Esophagus (tissue), 2 donors: ENCODE measurements around the gene PPP1R10. TPM values are rescaled to one million over a fixed set of nuclear protein-coding genes. Genes with fewer than 3 reads are reported as not detected.

Source experiments
- H3K27ac ChIP-seq, 2 donors: one replicate each; pipeline ENCODE4 v1.5.1; 2013; ENCODE audit warnings: low read depth in 2 of 2, mild to moderate bottlenecking in 2 of 2, inconsistent platforms in 1 of 2, low read length in 1 of 2, moderate library complexity in 1 of 2
- H3K27me3 ChIP-seq, 2 donors: one replicate each; pipeline ENCODE4 v1.6.1; 2013; ENCODE audit warnings: low read length in 2 of 2, control low read depth in 1 of 2, mild to moderate bottlenecking in 1 of 2; ENCODE audit not compliant: insufficient read depth in 2 of 2, control insufficient read depth in 1 of 2
- H3K36me3 ChIP-seq, 2 donors: one replicate each; pipeline ENCODE4 v1.6.1; 2013; ENCODE audit warnings: low read length in 1 of 2; ENCODE audit not compliant: control insufficient read depth in 2 of 2, insufficient read depth in 2 of 2
- H3K4me1 ChIP-seq, 2 donors: one replicate each; pipeline ENCODE4 v1.6.1; 2013; ENCODE audit warnings: low read length in 1 of 2; ENCODE audit not compliant: control insufficient read depth in 2 of 2, insufficient read depth in 2 of 2
- H3K4me3 ChIP-seq, 2 donors: one replicate each; pipeline ENCODE4 v1.5.1; 2013; ENCODE audit warnings: low read length in 2 of 2, mild to moderate bottlenecking in 2 of 2, low read depth in 1 of 2, moderate library complexity in 1 of 2
- H3K9me3 ChIP-seq, 2 donors: one replicate each; pipeline ENCODE4 v1.6.1; 2013; ENCODE audit warnings: mild to moderate bottlenecking in 2 of 2, low read depth in 1 of 2, low read length in 1 of 2, moderate library complexity in 1 of 2; ENCODE audit not compliant: control insufficient read depth in 2 of 2, insufficient read depth in 1 of 2
- WGBS, 2 donors: extraction: QIAGEN DNeasy Blood & Tissue Kit; methylation state at CpG; one replicate each; pipeline ENCODE4 v1.1.7; 2013; 5-methylcytosine and 5-hydroxymethylcytosine counted together
- polyA plus RNA-seq, 2 donors: library from polyadenylated mRNA; stranded (reverse); fragments of 200-250 nt; gene quantifications; one replicate each; pipeline ENCODE4 v1.2.3, GENCODE V29; 2013
- donor health status: healthy with polysubstance abuse.
- donor health status: Bipolar disorder and iron deficiency.

Gene PPP1R10
- polyA plus RNA-seq, 2 donors = 13.5 to 23.5 TPM

DNA sequence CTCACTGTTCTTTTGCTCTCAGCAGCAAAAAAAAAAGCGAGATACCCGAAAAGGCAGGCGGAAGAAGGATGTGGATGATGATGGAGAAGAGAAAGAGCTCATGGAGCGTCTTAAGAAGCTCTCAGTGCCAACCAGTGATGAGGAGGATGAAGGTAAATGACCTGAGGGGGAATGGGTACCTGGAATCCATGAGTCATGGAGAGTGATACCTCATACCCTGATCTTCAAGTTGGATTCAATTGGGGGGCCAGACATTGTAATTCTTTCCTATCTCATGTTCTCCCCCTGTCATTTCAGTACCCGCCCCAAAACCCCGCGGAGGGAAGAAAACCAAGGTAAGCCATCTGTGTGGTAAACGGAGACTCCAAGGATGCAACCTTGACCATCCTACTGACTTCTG lies 39.0 kb downstream of the PPP1R10 start:
- WGBS, 2 donors = 94 to 96% methylated on average over 8 of the region's 8 CpGs
- Histone ChIP-seq H3K4me1 (no peaks in the 10 kb centered on the region), H3K4me3 (no peak overlapping the region), H3K27me3 (no peaks in the 10 kb centered on the region), H3K27ac (no peak overlapping the region), H3K36me3 (peaks cover 7 to 23% of the 10 kb centered on the region in 2 donors), H3K9me3 (no peaks in the 10 kb centered on the region)

DNA sequence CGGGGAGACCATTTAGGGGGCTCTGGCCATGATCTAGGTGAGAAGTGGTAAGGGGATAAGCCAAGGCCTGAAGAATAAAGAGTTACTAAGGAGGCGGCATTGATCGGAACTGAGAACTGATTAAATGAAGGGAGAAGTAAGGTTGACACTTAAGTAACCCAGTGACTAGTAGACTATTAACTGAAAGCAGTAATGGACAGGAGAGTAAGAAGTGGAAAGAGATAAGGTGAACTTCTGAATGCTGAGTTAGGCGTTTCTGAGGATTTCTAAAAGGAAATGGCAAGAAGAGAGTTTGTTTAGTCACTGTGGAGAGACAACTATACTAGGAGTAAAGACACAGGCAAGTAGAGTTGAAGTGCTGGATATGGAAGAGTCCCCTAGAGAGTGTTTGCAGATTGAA lies 43.9 kb downstream of the PPP1R10 start:
- Histone ChIP-seq H3K27ac (no peak overlapping the region), H3K4me3 (no peak overlapping the region), H3K4me1 (peaks cover 2 to 3% of the 10 kb centered on the region in 2 donors), H3K27me3 (no peaks in the 10 kb centered on the region), H3K9me3 (no peaks in the 10 kb centered on the region), H3K36me3 (peaks cover 7 to 8% of the 10 kb centered on the region in 2 donors)
- 56 to 74% methylated on average over 4 of the region's 4 CpGs for WGBS, 2 donors

- Histone ChIP-seq H3K9me3 (no peaks in the 10 kb centered on the region), H3K36me3 (no peaks in the 10 kb centered on the region), H3K27me3 (no peaks in the 10 kb centered on the region), H3K4me1 (peaks cover 2 to 3% of the 10 kb centered on the region in 2 donors), H3K4me3 (peak overlapping the region in 1 of 2 donors; percentile 61), H3K27ac (no peak overlapping the region)
These were observed 44.9 kb downstream of the PPP1R10 start for GRCh38 chr6:30572148-30572547.

- Histone ChIP-seq H3K4me3 (peak overlapping the region; percentile 61 to 88), H3K27me3 (no peaks in the 10 kb centered on the region), H3K9me3 (no peaks in the 10 kb centered on the region), H3K27ac (peak overlapping the region; percentile 91 to 94), H3K36me3 (no peaks in the 10 kb centered on the region), H3K4me1 (peaks cover 2 to 3% of the 10 kb centered on the region in 2 donors)
- 0 to 2% methylated on average over 8 of the region's 8 CpGs for WGBS, 2 donors
These were observed 45.3 kb downstream of the PPP1R10 start for GRCh38 chr6:30571762-30572082.

DNA sequence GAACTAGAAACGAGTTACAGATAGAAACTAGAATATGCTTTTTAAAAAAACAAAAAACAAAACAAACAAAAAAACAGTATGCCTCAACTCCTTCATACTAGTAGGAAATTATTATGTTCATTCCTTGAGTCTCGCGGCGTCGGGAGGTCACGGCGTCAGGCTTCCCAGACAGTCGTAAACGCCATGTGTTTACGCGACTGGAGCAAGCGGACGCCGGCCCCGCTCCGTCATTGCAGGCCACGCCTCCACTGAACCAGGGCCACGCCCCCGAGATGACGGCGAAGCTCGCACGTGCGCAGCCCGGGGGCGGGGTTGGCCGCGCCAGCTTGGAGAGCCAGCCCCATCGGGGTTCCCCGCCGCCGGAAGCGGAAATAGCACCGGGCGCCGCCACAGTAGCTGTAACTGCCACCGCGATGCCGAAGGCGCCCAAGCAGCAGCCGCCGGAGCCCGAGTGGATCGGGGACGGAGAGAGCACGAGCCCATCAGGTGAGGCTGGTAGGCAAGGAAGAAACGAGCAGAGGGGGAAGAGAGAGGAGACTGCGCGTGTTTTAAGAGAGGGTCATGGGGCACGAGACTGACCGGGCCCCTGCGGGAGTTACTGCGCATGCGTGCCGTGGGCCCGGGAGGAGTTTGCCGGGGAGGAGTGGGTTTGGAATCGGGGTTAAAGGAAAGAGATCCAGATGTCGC lies 45.8 kb downstream of the PPP1R10 start, which contains the start of gene ABCF1:
TSS of gene ABCF1 (plus strand) at position 368 of the 687 bp plus-strand sequence. CDS start at position 414, 46 bp downstream.
- no peaks in the 10 kb centered on the region for H3K36me3 ChIP-seq
- peak within 1 kb of the TSS; percentile 61 to 88 for H3K4me3 ChIP-seq
- peak within 1 kb of the TSS; percentile 91 to 94 for H3K27ac ChIP-seq
- H3K4me1 ChIP-seq = peaks cover 2 to 3% of the 10 kb centered on the region in 2 donors
- 0% methylated on average over 59 of the region's 59 CpGs for WGBS, 2 donors
- H3K9me3 ChIP-seq = no peaks in the 10 kb centered on the region
- H3K27me3 ChIP-seq = no peaks in the 10 kb centered on the region

DNA sequence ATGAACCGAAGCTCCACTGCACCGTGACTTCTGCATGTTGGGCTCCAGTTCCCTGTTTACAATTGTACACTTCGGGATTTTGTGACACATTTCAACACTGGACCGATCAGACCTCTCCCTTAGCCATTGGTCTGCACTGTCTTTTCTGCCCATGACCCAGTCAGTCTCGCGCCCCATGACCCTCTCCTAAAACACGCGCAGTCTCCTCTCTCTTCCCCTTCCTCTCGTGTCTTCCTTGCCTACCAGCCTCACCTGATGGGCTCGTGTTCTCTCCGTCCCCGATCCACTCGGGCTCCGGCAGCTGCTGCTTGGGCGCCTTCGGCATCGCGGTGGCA lies 46.3 kb downstream of the PPP1R10 start:
- peaks cover 2 to 3% of the 10 kb centered on the region in 2 donors for H3K4me1 ChIP-seq
- H3K9me3 ChIP-seq = no peaks in the 10 kb centered on the region
- H3K27ac ChIP-seq = peak overlapping the region; percentile 83 to 85
- no peaks in the 10 kb centered on the region for H3K36me3 ChIP-seq
- peak overlapping the region; percentile 61 to 88 for H3K4me3 ChIP-seq
- H3K27me3 ChIP-seq = no peaks in the 10 kb centered on the region
- 2% methylated on average over 18 of the region's 18 CpGs for WGBS, 2 donors

- Histone ChIP-seq H3K9me3 (no peaks in the 10 kb centered on the region), H3K4me3 (peak overlapping the region in 1 of 2 donors; percentile 61), H3K27ac (no peak overlapping the region), H3K36me3 (no peaks in the 10 kb centered on the region), H3K27me3 (no peaks in the 10 kb centered on the region), H3K4me1 (peaks cover 2 to 3% of the 10 kb centered on the region in 2 donors)
- WGBS, 2 donors = 67 to 70% methylated on average over 1 of the region's 1 CpG
These were observed 46.8 kb downstream of the PPP1R10 start for GRCh38 chr6:30570263-30570662.

DNA sequence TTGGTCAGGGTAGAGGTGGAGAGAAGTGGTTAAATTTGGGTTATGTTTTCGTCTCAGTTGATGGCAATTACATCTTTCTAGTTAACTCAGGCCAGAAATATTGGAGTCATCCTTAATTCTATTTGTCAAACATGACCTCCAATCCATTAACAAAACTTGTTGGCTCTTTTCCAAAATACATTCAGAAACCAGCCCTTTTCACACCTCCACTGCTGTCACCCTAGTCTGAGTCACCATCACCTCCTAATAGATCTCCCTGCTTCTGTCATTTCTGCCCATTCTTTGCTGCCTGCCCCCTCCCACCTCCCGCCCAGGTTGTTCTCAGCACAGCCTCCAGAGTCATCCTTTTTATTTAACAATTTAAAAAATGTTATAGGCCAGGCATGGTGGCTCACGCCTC lies 48.8 kb downstream of the PPP1R10 start:
- Histone ChIP-seq H3K36me3 (no peaks in the 10 kb centered on the region), H3K9me3 (no peaks in the 10 kb centered on the region), H3K4me1 (peaks cover 2 to 3% of the 10 kb centered on the region in 2 donors), H3K27me3 (no peaks in the 10 kb centered on the region), H3K4me3 (no peak overlapping the region), H3K27ac (no peak overlapping the region)
- WGBS, 2 donors = 70 to 72% methylated on average over 3 of the region's 3 CpGs

DNA sequence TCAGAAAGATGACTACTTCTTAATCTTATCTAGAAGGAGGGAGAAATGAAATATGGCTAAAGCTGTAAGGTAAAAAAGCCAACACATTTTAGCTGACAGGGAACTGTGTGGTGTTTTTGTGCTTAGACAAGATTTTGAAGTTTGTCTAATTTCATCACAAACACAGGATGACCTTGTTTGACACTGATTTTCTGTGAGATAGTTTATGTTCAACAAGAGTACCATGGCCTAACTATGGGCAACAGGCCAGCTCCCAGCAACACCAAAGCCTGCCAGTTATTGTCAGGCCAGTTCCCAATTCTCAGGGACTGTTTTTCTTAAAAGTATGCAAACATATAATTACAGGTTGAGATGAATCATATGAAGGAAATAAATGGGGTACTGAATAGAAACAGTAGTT lies 51.3 kb downstream of the PPP1R10 start:
- Histone ChIP-seq H3K4me1 (no peaks in the 10 kb centered on the region), H3K27me3 (no peaks in the 10 kb centered on the region), H3K27ac (no peak overlapping the region), H3K36me3 (peaks cover 5 to 6% of the 10 kb centered on the region in 2 donors), H3K9me3 (no peaks in the 10 kb centered on the region), H3K4me3 (no peak overlapping the region)

DNA sequence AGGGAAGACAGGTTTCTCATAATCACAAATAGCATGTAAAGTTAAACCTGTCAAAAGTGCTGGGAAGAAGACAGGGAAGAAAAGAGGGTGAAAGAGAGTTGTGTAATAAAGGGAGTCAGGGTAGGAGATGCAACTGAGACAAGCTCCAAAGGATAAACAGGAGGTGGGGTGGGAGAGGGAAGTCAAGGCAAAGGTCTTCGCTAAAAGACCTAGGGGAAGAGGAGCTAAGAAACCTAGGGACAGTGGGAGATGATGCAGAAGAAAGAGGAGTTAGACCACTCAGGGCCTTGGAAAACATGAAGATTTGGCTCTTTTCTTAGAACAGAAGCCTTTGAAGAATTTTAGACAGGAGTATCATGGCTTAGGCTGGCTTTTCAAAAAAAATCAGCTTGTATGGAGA lies 52.9 kb downstream of the PPP1R10 start:
- no peaks in the 10 kb centered on the region for H3K27me3 ChIP-seq
- H3K4me1 ChIP-seq = no peaks in the 10 kb centered on the region
- H3K4me3 ChIP-seq = no peak overlapping the region
- H3K27ac ChIP-seq = no peak overlapping the region
- H3K36me3 ChIP-seq = peaks cover 5 to 6% of the 10 kb centered on the region in 2 donors
- no peaks in the 10 kb centered on the region for H3K9me3 ChIP-seq
- 94 to 100% methylated on average over 1 of the region's 1 CpG for WGBS, 2 donors
